NCI-H2171 treated with DMSO at 0.1 percent for 48 hours (cell line): Measurements from ENCODE around the gene TMEM158.
A peak's percentile ranks its signal among the peaks of the same experiment; 100 is the strongest.

ENCODE experiments used
- DNase-seq: peaks from one replicate; lab custom pipeline; 2025; lab: John Stamatoyannopoulos, UW

Gene TMEM158

DNA sequence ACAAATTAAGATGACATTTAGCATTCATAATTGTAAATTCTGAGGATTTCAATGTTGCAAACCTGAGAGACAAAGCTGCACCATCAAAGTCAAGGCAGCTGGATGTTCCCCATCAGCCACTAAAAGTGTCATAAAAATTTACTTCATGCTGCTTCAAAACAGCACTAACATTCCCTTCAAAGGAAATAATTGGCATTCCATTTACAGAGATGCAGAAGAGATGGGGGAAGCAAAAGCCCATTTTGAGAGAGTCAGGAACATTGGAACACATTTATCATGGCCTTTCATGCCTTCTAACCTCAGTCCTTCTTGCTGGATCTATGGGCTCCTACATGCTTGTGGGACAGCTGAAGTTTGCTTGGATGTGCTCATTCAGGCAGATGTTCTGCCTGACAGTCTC lies 6.4 kb upstream of the TMEM158 start:
- DNase-seq, result no peak

- DNase-seq, result no peak
Measured at GRCh38 chr3:45227946-45228345, 1.9 kb upstream of the TMEM158 start.

DNA sequence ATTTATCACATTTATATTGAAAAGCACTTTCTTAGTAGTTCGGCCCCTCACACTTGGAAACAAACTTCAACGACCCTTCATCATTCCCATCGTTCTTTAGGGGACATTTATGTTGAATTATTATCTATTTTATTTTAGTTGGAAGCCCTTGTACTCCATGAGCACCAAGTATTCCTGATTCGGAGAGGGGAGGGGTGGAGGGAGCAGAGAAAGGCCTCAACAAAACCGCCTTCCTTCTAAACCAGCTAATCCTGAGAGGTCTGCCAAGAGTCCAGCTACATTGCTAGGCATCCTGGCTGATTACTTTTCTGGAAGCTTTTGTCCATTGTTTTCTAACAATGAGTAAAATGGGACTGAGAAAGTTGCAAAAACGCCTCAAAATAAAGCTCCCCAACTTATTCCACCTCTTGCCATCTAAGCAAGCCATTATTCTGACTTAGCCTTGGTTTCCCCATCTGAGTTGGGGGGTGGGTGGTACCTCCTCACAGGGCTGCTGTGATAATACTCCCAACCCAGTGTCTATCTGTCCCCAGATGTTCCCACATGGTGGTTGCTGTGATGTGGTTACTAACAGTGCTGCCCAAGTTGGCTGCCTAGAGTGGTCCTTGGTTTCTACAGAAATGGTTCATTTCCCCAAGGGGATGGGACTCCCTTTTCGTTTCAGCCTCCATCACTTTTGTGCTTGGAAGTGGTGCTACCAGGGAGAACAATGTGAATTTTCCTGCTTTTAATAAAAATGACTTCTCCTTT lies 1.2 kb upstream of the TMEM158 start:
- no peak for DNase-seq

DNA sequence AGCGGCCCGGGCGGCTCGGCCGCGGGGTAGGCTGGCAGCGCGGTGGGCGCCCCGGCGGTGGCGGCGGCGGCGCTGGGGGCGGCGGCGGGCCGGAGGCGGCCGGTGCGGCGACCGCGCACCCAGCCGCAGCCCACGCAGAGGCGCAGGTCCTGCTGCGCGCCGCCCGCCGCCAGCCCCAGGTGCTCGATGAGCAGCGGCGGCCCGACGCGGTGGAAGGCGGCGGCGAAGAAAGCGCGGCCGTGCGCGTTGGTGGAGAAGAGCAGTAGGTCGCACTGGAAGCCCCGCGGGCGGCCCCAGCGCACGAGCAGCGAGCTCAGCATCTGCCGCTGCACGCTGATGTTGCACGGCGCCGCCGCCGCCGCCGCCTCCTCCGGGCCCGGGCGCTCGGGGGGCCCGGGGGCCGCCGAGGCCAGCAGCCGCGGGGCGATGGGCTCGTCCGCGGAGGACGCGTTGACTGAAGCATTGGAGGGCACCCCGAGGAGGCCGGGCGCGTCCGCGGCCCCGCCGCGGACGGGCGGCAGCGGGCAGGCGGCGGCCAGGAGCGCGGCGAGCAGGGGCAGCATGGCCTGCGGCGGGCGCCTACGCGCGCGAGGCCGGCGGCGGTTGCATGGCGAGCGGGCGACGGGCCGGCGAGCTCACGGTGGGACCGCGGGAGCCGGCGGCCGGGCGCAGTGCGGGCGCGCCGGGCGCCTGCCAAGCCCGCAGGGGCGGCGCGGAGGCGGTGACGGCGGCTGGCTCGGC lies 452 bp downstream of the TMEM158 start:
- no peak for DNase-seq

DNA sequence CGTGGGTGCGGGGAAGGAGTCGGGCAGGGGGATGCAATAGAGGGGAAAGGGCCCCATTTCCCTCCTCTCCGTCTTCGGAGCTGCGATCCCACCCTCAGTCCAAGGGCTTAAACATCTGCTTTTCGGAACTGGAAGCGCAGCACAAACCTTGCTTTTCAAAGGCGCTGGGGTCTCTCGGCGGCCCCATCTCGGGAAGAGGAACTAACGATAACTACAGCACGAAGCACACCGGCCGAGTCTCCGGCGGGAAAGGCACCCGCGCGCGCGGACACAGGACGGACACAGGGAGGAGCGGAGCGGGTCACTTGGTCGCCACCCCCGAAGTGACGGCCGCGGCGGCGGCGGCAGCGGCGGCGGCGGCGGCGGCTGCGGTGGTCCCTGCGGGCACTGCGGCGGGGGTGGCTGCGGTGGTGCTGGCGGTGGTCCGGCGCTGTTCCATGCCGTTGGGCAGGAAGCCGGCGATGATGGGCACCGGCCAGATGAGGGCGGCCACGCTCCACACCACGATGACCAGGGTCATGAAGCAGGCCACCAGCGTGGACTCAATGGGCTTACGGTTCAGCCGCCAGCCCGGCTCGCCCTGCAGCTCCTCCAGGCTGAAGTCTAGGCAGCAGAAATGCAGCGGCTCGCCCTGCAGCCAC lies 1.1 kb downstream of the TMEM158 start:
- DNase-seq, result peak; percentile 5

DNA sequence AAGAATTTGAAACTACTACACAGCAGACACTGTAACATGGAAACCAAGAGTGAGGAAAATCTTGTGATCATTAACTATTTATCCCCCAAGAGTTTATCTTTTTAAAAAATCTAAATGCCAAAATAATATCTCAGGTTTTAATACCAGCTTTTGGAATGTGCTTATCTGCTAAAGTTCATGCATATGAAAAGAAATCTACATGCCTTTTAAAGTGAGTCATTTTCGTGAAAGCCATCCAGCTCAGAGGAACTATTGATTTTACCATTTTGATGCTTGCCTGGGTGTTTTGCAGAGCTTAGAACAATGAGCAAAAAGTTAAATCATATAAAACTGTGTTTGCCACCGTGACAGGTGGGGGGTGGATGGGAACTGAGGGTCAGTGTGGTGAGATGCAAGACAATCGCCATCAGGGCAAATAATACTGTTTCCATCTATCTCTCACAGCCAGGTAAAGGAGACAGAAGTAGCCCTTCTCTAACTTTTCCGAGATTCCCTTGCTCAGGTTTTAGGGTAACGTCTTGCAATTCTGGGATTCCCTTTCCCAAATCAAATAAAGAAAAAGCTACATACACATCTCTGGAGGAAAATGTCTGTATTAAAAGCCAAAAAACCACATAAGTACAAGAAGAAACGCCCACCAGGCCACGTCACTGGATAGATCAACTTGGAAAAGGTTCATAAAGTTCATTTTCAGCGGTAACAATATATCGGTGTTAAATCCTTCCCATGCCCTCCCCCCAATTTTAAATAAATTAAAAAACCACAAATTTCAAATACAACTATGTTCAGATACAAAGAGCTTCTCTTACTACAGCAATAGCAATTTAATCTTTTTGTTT lies 2.0 kb downstream of the TMEM158 start:
- DNase-seq, result no peak

- no peak for DNase-seq
Measured at GRCh38 chr3:45219694-45220093, 6.4 kb downstream of the TMEM158 start.

DNA sequence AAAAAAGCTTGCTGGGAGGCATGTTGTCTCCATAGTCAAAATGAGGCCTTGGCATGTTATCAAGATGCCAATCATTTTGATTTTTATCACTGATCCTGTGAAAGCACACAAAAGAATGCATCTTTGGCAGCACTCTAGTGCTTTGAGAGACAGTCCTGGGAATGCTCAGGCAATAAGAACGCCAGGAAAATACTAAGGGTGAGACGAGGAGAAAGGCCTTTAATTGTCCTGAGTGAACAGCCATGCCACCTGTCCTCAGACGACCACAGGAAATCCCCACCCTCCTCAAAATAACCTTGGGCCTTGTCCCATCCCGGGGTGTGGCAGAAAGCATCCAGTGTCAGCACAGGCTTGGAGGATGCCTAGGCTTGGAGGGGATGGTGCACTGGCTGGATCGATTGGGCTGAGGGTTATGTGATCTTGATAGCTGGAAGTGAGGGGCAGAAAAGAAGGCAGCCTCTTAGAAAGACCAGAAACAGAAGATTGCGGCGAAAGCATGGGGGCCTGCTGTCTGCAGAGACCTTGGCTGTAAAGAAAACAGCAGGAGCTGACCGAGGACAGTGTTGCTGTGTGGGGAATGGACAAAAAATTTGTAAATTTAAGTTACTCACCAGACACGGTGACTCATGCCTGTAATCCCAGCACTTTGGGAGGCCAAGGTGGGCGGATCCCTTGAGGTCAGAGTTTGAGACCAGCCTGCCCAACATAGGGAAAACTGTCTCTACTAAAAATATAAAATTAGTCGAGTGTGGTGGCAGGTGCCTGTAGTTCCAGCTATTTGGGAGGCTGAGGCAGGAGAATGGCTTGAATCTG lies 7.3 kb downstream of the TMEM158 start:
- no peak for DNase-seq

DNA sequence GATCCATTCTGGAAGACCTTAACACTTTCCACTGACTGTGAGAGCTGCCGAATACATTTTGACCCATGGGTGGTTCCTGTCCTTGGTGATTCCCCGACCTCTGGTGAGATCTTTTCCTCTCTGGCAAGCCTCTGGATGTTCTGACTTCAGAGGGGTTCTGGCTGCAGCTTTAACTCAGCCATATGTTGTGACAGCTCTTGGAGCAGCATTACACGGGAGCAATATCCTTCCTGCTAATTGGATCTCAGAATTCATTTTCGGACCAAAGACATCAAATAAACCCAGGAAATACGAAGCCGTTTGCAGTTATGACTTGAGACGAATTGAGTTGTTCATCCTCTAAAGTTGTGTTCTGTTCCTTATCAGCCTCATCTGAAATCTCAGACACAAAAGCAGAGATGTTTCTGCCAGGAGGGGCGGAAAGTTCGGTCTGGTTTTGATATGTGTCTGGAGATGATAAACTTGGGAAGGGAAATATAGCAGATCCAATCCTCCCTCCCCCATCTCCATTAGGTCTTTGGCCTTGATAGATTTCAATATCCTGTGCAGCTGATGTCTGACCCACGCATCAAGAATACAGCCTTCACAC lies 10.0 kb downstream of the TMEM158 start:
- no peak for DNase-seq

- DNase-seq, result no peak
Measured at GRCh38 chr3:45215466-45215865, 10.6 kb downstream of the TMEM158 start.

- no peak for DNase-seq
Measured at GRCh38 chr3:45214061-45214680, 11.9 kb downstream of the TMEM158 start.

- DNase-seq, result no peak
Measured at GRCh38 chr3:45212095-45212468, 14.0 kb downstream of the TMEM158 start.

GRCh38 chr3:45211466-45212094 lies 14.5 kb downstream of the TMEM158 start:
- no peak for DNase-seq

GRCh38 chr3:45210308-45211041 lies 15.6 kb downstream of the TMEM158 start:
- no peak for DNase-seq

DNA sequence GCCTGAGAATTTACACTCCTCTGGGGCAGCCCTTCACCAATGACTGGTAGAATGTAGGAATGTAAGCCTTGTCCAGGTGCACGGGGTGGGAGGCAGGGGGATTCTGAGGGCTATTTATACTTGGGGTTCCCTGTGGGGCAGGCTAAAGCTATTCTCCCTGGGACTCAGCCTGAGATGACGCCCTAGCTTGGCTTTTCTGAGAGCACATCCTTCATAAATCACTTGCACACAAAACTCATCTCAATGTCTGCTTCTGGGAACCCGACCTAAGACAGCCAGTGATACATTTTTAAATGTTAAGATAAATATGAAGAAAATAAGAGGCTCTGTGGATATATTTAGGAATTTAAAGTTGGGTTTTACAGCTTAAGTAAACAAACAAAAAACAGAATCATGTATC lies 16.6 kb downstream of the TMEM158 start:
- DNase-seq, result no peak

- no peak for DNase-seq
Measured at GRCh38 chr3:45208586-45208985, 17.5 kb downstream of the TMEM158 start.

- DNase-seq, result no peak
Measured at GRCh38 chr3:45207446-45207845, 18.6 kb downstream of the TMEM158 start.

DNA sequence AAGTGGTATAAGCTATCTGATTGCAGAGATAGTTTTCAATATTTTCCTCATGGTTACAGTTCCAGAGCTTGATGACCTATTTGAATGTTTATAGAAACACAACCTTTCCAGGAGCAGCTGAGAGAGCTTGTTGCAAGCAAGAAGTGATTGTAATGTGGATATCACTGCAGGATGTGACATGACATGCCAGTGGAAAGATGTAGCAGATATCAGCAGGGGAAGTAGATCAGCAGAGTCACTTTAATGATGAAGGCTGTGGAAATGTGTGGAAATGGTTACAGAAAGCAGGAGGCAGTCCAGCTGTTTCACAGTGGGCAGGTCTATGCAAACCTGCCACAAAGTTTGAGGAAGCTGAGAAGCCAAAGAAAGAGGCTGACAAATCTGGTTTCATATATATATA lies 21.0 kb downstream of the TMEM158 start:
- DNase-seq, result no peak

GRCh38 chr3:45204136-45204535 lies 22.0 kb downstream of the TMEM158 start:
- DNase-seq, result no peak
